ENCODE data around the gene CHST1. TPM values are rescaled to one million over a fixed set of nuclear protein-coding genes. Genes with fewer than 3 reads are reported as not detected.

CHST1 gene
- total RNA-seq, 1 donor, result 0.43 TPM

DNA sequence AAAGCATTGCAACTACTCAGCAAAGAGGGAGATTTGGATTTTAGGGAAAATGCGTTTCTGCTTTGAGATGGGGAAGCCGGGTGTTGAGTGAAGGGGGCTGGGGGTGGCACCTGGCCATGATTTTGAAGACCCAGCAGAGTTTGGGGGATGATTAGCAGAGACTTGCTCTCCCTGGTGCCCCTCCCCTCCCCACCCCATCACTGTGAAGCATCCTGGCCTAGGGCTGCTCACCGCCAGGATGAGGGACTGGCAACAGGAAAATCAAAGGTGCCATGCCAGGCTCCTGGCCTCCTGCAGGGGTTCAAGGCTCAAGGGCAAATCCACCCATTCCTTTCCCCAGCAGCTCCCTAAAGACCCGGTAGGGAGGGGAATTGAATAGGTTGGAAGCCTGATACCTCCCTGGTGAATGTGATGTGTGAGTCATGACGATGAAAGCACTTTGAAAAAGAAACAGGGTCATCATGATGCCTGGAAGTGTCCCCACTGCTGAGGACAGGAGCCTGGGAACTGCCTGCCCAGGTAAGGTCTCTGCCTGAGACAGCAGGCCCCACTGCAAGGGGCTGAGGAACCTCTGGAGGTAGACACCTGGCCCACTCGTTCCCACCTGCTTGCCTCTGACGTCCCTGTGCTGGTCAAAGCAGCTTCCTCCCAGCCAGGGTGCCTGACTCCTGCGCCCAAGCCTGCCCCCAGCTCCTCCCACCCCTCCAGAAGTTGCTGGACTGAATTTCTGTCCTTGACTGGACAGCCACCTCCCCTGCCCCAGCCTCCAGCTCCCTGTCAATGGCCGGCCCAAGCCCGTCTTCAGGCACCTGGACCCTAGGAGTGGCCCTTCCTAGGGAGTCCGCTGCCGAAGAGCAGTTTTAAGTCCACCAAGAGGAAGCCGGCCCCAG, 1.7 kb downstream of the CHST1 start:
- no peak for DNase-seq (ENCODE audit: low read depth)
- TF ChIP-seq, protein P1, sequence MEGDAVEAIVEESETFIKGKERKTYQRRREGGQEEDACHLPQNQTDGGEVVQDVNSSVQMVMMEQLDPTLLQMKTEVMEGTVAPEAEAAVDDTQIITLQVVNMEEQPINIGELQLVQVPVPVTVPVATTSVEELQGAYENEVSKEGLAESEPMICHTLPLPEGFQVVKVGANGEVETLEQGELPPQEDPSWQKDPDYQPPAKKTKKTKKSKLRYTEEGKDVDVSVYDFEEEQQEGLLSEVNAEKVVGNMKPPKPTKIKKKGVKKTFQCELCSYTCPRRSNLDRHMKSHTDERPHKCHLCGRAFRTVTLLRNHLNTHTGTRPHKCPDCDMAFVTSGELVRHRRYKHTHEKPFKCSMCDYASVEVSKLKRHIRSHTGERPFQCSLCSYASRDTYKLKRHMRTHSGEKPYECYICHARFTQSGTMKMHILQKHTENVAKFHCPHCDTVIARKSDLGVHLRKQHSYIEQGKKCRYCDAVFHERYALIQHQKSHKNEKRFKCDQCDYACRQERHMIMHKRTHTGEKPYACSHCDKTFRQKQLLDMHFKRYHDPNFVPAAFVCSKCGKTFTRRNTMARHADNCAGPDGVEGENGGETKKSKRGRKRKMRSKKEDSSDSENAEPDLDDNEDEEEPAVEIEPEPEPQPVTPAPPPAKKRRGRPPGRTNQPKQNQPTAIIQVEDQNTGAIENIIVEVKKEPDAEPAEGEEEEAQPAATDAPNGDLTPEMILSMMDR (IDR thresholded peaks at IDR 0.05; ENCODE audit: insufficient read depth, low read depth, low read length), result no peak
- H3K4me3 ChIP-seq (ENCODE audit: low read depth, low read length), result peak overlapping the region; percentile 52

DNA sequence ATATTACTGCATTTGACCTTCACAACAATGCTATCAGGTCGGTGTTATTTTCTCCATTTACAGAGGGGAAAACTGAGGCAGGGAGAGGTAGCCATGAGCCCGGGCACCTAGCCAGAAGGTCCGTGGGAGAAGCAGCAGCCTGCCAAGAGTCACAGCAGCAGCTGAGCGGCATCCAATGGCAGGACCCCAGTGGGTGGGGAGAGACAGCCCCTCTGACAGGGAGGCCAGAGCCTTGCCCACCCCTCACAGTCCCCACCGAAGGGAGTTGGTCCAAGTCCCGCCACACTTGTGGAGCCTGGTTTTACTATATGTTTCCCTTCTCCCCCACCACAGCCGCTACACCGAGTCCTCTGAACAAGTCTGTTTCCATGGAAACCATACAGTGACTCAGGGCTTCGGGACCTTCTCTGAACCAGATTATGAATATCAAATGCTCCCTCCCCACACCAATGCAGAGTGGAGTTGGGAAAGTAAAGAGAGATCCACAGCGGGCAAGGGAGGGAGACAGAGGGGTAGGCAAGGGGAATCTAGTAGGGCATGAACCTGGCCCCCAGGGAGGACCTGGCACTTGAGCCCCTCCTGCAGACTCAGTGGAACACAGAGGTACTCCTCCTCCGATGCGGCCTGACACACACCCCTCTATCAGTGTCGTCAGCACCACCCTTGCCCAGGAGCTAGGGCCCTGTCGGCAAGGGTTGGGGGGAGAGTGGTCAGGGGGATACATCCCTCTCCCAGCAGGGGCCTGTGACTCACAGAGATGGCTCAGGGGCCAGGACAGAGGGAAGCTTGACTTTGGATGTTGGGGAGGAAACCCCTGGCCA, 2.5 kb downstream of the CHST1 start:
- TF ChIP-seq, protein P1 (IDR thresholded peaks at IDR 0.05; ENCODE audit: insufficient read depth, low read depth, low read length), result no peak
- DNase-seq (ENCODE audit: low read depth), result peak; percentile 79
- H3K4me3 ChIP-seq (ENCODE audit: low read depth, low read length), result no peak overlapping the region

DNA sequence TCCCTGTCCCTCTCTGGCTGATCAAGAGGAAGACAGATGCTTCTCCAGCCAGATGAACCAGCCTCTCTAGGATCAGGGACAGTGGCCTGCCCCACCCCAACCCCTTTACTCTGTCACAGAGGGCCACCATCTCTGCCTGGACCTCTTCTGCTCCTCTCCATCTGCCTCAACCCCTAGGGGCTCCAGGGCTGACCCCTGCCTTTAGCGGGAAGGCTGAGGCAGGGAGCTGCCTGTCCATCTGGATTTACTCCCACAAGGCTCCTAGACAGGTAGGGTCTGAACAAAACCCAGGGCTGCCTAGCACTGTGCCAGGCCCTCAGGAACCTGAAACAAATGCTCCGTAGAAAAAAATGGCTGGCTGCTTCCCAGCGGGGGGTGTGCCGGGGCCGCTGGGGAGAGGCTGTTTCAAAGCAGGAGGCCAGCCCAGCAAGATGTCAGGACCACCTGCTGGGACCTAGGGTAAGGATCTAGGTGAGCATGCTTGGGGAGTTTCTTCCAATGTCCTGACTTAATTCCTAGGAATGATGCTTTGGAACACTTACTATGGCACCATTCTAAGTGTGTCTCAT, 3.2 kb downstream of the CHST1 start:
- no peak overlapping the region for H3K4me3 ChIP-seq (ENCODE audit: low read depth, low read length)
- DNase-seq (ENCODE audit: low read depth), result no peak
- TF ChIP-seq, protein P1 (IDR thresholded peaks at IDR 0.05; ENCODE audit: insufficient read depth, low read depth, low read length), result no peak

DNA sequence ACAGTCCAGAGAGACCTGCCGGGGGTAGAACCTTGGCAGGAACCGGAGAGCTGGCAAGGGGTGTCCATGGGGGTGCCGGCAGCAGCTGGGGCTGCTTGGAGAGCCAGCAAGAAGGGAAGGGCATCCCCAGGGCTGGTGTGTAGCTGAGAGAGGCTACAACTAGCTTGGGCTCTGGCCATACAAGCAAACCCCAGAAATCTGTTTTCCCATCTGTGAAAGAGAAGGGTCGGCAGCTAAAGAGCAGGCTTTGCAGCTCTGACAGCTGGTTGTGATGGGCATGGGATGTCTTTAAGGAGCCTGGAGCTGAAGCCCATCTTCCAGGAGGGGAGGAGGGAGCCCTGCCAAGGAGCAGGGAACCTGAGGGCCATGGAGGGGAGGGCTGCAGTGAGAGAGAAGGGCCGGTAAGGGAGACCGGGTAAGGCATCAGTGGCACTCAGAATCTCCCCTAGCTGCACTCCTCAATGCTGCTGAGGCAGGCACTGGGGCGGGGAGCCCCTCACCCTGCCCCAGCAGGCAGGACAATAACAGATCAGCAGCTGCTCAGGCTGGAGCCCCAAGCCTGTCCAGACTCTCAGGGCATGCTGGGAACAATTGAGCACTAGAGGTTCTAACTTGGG, 3.9 kb downstream of the CHST1 start:
- no peak for DNase-seq (ENCODE audit: low read depth)
- TF ChIP-seq, protein P1 (IDR thresholded peaks at IDR 0.05; ENCODE audit: insufficient read depth, low read depth, low read length), result no peak
- H3K4me3 ChIP-seq (ENCODE audit: low read depth, low read length), result no peak overlapping the region

DNA sequence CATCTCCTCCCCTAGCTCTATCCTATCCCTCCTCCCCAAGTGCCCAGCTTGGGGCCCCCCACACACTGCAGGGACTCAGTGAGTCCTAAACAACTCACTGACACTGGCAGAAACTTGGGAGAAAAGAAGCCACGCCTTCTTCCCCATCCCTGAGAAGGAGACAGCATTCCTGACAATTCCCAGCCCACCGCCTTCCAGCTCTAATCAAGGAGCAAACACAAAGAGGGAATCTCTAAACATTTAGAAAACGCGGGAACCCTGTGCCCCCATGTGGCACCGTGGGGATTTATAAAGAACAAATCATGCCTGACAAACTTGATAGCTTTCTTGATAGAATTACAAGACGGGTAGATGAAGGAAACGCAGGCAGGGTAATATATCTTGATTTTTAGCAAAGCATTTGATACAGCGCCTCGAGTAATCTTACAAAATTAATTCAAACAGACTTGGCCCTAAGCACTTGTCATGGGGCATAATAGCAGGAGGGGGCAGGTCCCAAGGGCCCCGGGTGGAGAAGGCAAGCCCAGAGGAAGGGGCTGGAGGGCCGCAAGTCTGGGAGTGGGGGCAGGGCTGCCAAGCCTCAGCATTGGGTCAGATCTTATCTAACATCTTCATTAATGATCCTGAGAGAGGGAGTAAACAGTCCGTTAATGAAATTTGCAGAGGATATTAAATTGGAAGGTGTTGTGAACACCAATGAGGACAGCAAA, 4.5 kb downstream of the CHST1 start:
- no peak overlapping the region for H3K4me3 ChIP-seq (ENCODE audit: low read depth, low read length)
- DNase-seq (ENCODE audit: low read depth), result no peak
- TF ChIP-seq, protein P1 (IDR thresholded peaks at IDR 0.05; ENCODE audit: insufficient read depth, low read depth, low read length), result no peak

DNA sequence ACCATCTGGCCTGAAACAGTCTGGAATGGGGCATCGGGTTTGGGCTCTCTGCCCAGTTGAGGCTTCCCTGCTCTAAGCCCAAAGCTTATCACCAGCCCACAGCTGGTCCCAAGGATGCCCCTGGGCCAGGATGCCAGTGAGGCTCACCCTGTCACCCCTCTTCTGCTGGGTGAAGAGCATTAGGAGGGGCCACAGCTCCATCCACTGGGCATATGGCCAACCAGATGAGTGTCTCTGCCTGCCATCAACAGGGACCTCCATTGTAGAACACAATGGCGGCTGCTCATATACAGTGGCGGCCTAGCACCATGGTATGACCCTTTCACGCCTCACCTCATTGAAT, 5.6 kb downstream of the CHST1 start:
- TF ChIP-seq, protein P1 (IDR thresholded peaks at IDR 0.05; ENCODE audit: insufficient read depth, low read depth, low read length), result no peak
- DNase-seq (ENCODE audit: low read depth), result no peak
- no peak overlapping the region for H3K4me3 ChIP-seq (ENCODE audit: low read depth, low read length)
